Posterior cingulate gyrus (tissue), 11 donors: ENCODE results near the gene DISC1.
"Not testable (repeated sequence)": the region's sequence is repeated elsewhere in the genome, so short reads cannot be mapped to it uniquely, and the experiment has no call there.

Experiments used
- DNase-seq, 10 donors: peaks; one replicate each; pipeline versions ENCODE4 v3.0.0 to v3.0.0-alpha.2; 2020 to 2021; ENCODE audit warnings: mixed read lengths in 3 of 10
- intact Hi-C: fragments of 100-400 bp; cut with DNase I; formaldehyde crosslinking; loops from one replicate; pipeline ENCODE4 v1.15.1; 2023

The DISC1 gene

DNA sequence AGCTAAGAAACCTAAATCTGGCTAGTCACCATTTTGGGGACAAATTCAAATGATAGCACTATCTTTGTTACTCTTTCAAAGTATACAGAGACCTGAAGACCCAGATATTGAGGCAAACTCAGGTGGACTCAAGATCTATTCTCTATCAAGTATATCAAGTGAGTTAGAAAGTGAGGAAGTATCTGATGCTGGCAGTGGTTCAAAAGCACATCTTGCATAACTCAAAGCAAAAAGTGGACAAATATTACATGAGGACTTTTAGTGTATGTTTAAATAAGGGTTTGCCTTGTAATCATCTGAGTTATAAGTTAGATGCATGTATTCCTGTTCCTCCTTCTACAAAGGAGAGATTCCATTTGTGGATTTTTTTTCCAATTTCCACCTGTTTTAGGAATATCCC is 338.4 kb downstream of the DISC1 start:
- DNase-seq = no peak
- intact Hi-C loops = no loop called here

DNA sequence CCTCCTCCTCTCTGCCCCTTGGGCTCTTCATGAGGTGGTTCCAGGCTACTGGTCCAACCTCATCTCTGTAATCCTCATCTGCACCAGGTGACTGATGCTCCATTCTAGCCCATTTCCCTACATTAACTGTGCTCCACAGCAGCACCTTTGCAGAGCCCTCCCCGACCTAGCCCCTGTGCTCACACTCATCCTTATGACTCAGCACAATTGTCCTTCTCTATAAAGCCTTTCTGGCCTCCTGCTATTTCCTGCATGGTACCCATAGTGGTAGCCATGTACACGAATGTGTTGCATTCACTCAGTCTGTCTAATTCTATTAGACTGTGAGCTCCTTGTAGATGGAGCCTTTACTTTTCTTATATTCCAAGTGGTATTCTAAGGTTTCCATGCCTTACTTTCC is 339.0 kb downstream of the DISC1 start:
- no peak for DNase-seq
- intact Hi-C loops = no loop called here

- no peak for DNase-seq
- intact Hi-C loops = no loop called here
Measured at GRCh38 chr1:231966983-231967382, 340.4 kb downstream of the DISC1 start.

DNA sequence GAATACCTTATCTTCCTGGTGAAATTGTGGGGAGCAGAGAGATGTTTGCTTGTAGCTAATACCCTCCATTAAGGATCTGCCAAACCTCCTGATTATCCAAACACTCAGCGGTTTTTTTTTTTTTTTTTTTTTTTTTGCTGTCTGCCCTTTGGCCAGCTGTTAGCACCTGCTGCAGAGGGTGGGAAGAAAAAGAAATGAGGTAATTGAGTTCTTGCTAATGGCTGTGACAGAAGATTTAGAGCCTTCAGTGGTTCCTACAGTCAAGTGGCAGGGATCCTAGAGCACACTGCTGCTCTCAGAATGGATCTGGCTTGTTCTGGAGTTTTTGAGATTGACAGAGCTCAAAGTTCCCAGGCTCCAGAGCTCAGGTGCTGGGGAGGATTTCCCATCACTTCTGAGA is 342.5 kb downstream of the DISC1 start:
- intact Hi-C loops = no loop called here
- no peak for DNase-seq

- intact Hi-C loops, DNase-seq: not testable (repeated sequence)
Measured at GRCh38 chr1:231969761-231970160, 343.2 kb downstream of the DISC1 start.

- no peak for DNase-seq
- intact Hi-C loops = no loop called here
Measured at GRCh38 chr1:231970684-231971083, 344.1 kb downstream of the DISC1 start.

- no peak for DNase-seq
- intact Hi-C loops = no loop called here
Measured at GRCh38 chr1:231971397-231972110, 345.0 kb downstream of the DISC1 start.

DNA sequence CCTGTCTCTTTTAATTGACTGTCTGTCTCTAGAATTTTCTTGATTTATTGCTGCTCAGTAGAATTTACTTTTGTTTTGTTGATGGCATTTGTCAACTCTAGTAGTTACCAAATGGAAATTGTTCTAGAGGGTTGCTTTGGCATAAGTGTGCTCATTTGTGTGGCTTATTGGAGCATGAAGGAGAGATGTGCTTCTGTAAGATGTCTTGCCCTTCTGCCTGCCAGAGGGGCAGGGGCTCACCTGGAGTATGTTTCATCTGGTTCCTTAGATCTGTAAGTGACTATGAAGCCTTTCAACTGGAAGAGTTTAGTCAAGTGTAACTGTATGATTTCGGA is 345.5 kb downstream of the DISC1 start:
- no peak for DNase-seq
- intact Hi-C loops = no loop called here

GRCh38 chr1:231973830-231974229 is 347.2 kb downstream of the DISC1 start:
- no peak for DNase-seq
- intact Hi-C loops = no loop called here

DNA sequence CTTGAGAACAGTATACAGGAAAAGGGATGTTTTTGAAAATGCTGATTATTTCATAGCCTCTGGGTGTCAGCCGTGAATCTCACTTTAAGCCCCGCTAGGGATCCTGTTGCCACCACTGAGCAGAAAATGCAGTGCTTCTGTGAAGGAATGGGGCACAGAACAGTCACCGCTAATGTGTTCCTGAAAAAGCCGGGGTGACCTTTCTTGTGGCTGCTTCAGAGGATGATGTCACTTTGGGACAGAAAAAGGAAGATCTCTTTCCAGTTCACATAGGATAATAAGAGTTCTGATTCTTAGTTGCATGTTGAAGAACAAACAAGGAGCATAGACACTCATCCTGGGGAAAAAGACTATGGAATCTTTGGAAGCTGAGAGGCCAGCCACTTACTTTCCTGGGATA is 349.6 kb downstream of the DISC1 start:
- intact Hi-C loops = no loop called here
- no peak for DNase-seq

DNA sequence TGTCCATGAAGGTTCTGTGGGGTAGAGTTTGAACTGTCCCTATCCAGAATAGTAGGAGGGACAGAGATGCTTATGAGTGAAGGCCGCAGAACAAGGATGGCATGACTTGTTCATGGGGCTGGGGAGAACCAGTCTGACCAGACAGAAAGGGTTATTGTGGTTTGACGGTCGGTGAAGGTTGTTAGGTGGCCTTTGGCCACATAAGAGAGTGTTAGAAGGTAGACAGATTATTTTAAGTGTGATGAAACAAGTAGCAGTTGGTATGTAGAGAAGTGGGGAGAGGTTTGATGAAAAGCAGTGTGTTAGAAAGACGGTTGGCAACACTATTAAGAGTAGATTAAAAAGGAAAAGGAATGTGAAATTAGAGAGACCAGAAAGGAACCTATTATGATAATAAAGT is 355.1 kb downstream of the DISC1 start:
- intact Hi-C loops = no loop called here
- no peak for DNase-seq

DNA sequence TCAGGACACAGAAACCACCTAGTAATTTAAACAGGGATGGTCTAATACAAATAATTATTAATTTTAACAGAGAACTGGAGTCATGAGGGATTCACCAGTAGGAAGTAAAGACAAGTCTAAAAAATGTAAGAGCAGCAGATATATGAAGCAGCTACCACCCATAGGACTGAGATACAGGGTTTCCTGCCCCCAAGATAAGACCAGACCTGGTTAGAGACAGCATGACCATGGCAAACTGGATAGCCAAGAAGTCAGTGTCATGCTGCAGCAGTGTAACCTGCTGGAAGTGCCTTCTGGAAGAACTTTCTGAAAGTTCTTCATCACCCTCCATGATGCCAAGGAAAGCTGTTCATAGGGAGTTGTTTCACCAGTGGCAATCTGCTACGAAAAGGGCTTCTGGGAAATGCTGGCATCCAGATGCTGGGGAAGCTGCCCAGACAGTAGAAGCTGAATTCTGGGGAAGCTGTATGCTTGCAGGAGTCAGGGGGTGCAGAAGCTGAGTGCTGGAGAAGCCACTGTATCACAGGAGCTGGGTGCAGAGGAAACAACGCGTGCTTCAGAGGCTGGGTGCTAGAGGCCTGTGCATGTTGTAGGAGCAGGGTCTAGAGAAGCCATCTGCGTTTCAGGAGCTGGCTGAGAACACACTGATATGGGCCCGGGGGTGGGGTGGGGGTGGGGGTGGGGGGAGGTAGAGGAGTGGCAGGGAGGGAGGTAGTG is 356.4 kb downstream of the DISC1 start:
- DNase-seq = no peak
- intact Hi-C loops = no loop called here

- DNase-seq = no peak
- intact Hi-C loops = no loop called here
Measured at GRCh38 chr1:231983588-231984193, 357.1 kb downstream of the DISC1 start.

GRCh38 chr1:231985296-231986023 is 358.9 kb downstream of the DISC1 start:
- DNase-seq = no peak
- intact Hi-C loops = no loop called here

- no peak for DNase-seq
- intact Hi-C loops = no loop called here
Measured at GRCh38 chr1:231986631-231987336, 360.2 kb downstream of the DISC1 start.

GRCh38 chr1:231990388-231990787 is 363.8 kb downstream of the DISC1 start:
- intact Hi-C loops = no loop called here
- DNase-seq = no peak

DNA sequence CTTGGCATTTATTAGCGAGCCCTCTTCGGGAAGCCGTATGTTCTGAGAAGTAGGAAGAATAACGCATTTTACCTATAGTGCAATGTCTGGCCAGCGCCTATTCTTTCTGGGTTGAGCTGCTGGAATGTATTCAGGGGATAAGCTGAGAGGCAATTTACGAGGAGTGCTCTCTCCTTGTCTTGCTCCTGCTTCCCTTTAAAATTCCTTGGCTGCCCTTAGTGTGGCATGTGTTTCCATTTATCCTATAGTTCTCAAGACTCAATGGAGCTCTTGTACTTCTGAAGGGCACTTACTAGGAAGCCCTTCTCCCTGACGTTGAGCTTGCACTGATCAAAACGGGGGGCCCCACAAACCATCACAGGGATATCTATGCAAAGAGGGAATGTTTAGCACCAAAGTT is 364.6 kb downstream of the DISC1 start:
- DNase-seq = no peak
- intact Hi-C loops = no loop called here

DNA sequence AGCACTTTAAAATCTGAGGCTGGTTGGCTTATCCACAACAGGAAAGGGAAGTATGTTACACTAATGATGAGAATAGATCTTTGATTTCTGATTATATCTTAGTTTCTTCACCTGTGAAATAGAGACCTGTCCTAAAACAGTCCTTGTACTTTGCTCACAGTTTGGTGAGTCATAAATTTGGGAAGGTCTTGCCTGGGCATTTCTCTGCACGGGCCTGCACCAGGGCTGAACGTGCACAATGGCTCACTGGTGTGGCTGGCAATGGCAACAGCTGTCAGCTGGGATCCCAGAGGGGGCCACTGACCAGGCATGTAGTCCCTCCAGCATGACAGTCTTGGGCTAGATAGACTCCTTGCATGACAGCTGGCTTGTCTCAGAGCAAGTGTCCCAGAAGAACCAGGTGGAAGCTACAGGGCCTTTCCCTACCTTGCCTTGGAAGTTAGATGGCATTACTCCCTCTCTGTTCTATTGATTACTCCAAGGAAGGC is 367.4 kb downstream of the DISC1 start:
- DNase-seq = no peak
- intact Hi-C loops = no loop called here

DNA sequence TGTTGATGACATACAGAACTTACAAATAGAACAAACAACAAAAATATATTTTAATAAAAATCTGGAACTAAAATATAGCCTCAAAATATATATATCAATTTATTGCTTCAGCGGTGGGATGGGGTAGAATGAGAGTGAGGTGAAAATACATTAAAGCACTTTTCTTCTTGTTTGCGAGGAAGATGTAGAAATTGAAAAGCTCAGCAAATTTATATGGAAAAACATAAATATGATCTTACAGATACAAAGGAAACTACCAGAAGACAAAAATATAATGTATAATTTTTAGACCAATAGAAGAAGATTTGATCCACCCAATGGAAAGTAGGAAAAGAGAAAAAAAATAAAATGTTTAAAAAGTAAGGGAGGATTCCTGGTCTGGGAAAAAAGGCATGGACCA is 372.2 kb downstream of the DISC1 start:
- DNase-seq = no peak
- intact Hi-C loops = no loop called here

DNA sequence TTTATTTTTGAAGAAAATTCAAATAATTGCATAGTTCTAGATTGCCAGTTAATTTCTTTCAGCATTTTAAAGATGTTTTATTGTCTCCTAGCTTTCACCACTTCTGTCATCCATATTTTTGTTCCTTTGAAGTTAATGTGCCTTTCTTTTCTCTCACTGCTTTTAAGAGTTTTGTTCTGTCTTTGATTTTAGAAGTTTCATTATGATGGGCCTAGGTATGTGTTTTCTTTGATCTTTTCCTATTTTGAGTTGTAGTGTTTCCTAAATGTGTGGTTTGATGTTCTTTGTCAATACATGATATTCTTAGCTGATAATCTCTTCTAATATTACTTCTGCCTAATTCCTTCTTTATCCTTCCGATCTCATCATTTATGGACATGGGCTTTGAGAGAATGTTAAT is 378.7 kb downstream of the DISC1 start:
- DNase-seq = no peak
- intact Hi-C loops = no loop called here

DNA sequence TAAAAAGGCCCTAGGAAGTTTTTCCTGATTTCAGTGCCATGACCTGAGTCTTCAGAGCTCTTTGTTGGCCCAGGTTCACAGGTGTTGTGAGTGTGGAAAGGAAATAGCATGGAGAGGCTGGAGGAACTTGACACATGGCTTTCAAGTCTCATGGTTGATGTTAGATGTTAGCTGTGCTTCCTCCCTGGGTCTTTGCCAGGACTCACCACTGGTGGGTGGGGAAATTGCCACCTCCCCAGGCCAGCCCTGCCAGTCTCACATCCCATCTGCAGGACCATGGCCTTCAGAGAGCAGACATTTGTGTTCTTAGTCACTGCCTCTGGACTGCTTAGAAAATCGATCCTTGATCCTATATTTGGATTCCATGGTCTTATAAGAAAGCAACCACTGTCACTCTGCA is 383.2 kb downstream of the DISC1 start:
- intact Hi-C loops = no loop called here

More for the DNA sequence above, 383.2 kb downstream of the DISC1 start:
- DNase-seq = no peak
